Activated CD8-positive, alpha-beta T cell treated with anti-CD3 and anti-CD28 coated beads for 36 hours (primary cell): ENCODE data around the gene CEBPA. TPM values are rescaled to one million over a fixed set of nuclear protein-coding genes. Genes with fewer than 3 reads are reported as not detected.
"Not testable (repeated sequence)": the region's sequence is repeated elsewhere in the genome, so short reads cannot be mapped to it uniquely, and the experiment has no call there.

Source experiments
- ATAC-seq: fragments of 200-7000 bp; cut with Tn5 transposase; one replicate; pipeline ENCODE4 v1.10.0; 2021; ENCODE audit warnings: mild to moderate bottlenecking, moderate library complexity
- CTCF ChIA-PET: fragments of 350-600 bp; sonication (Branson Sonifier 250); formaldehyde crosslinking; loops from one replicate; lab custom pipeline; 2021; ENCODE audit warnings: antibody characterized with exemption; lab: Charles Lee
- POLR2A ChIA-PET: fragments of 350-600 bp; sonication (Branson Sonifier 250); formaldehyde crosslinking; loops from one replicate; lab custom pipeline; 2021; ENCODE audit warnings: antibody characterized with exemption; lab: Charles Lee
- DNase-seq: peaks from one replicate; pipeline ENCODE4 v3.0.0-alpha.2; 2020
- H3K27ac Mint-ChIP-seq: one replicate; pipeline ENCODE4 v1.8.0; 2021; ENCODE audit warnings: mild to moderate bottlenecking, mixed read lengths
- H3K27me3 Mint-ChIP-seq: one replicate; pipeline ENCODE4 v1.8.0; 2021; ENCODE audit warnings: mixed read lengths
- H3K36me3 Mint-ChIP-seq: one replicate; pipeline ENCODE4 v1.8.0; 2021; ENCODE audit warnings: low read depth, mixed read lengths
- H3K4me1 Mint-ChIP-seq: one replicate; pipeline ENCODE4 v1.8.0; 2021; ENCODE audit warnings: low read depth, mixed read lengths
- H3K4me3 Mint-ChIP-seq: one replicate; pipeline ENCODE4 v1.8.0; 2021; ENCODE audit warnings: mild to moderate bottlenecking, moderate library complexity, mixed read lengths
- H3K9me3 Mint-ChIP-seq: one replicate; pipeline ENCODE4 v1.8.0; 2021; ENCODE audit warnings: mixed read lengths
- CTCF ChIP-seq: fragments of 200-600 bp; IDR thresholded peaks from one replicate; pipeline ENCODE4 v1.8.0; 2022; ENCODE audit warnings: antibody characterized with exemption, mild to moderate bottlenecking
- intact Hi-C: fragments of 100-400 bp; cut with micrococcal nuclease; formaldehyde crosslinking; loops from one replicate; pipeline ENCODE4 v1.10.0; 2022
- total RNA-seq, 2 experiments: library from RNA; stranded (reverse); gene quantifications; one replicate each; pipeline ENCODE4 v1.2.3, GENCODE V29; 2021

Gene CEBPA
- total RNA-seq, 2 experiments from 2014 or later: 0.34 to 0.45 TPM

- H3K4me3 Mint-ChIP-seq: no peak overlapping the region
- no peaks in the 10 kb centered on the region for H3K36me3 Mint-ChIP-seq
- H3K9me3 Mint-ChIP-seq: peaks cover 4% of the 10 kb centered on the region
- CTCF ChIA-PET: no interaction called here
- TF ChIP-seq CTCF: no peak
- no peak overlapping the region for H3K27ac Mint-ChIP-seq
- intact Hi-C loops: no loop called here
- DNase-seq: no peak
- peaks cover 12% of the 10 kb centered on the region for H3K27me3 Mint-ChIP-seq
- H3K4me1 Mint-ChIP-seq: no peaks in the 10 kb centered on the region
- POLR2A ChIA-PET: no interaction called here
- ATAC-seq: no peak
Measured at GRCh38 chr19:33325920-33326319, 23.6 kb upstream of the CEBPA start.

- Mint-ChIP-seq H3K36me3 (no peaks in the 10 kb centered on the region), H3K4me3 (no peak overlapping the region), H3K4me1 (no peaks in the 10 kb centered on the region), H3K9me3 (peaks cover 10% of the 10 kb centered on the region), H3K27ac (no peak overlapping the region), H3K27me3 (peaks cover 13% of the 10 kb centered on the region)
- intact Hi-C loops: no loop called here
- ChIA-PET POLR2A (no interaction called here), CTCF (no interaction called here)
- DNase-seq (no peak), ATAC-seq (no peak)
- no peak for TF ChIP-seq CTCF
Measured at GRCh38 chr19:33324628-33325027, 22.3 kb upstream of the CEBPA start.

GRCh38 chr19:33323093-33323820, 20.9 kb upstream of the CEBPA start:
- ChIA-PET CTCF (interaction anchor here (1.0 kb wide), 1 partner anchor 87 kb away, joined by 4 read pairs; no protein-coding TSS in a partner anchor), POLR2A (no interaction called here)
- intact Hi-C loops: no loop called here
- Mint-ChIP-seq H3K27me3 (peaks cover 5% of the 10 kb centered on the region), H3K36me3 (no peaks in the 10 kb centered on the region), H3K4me3 (no peak overlapping the region), H3K27ac (no peak overlapping the region), H3K4me1 (no peaks in the 10 kb centered on the region), H3K9me3 (peaks cover 10% of the 10 kb centered on the region)
- ATAC-seq: no peak
- DNase-seq: no peak
- TF ChIP-seq CTCF: no peak

GRCh38 chr19:33320636-33321035, 18.3 kb upstream of the CEBPA start:
- Mint-ChIP-seq H3K27me3 (peaks cover 9% of the 10 kb centered on the region), H3K4me3 (no peak overlapping the region), H3K27ac (no peak overlapping the region), H3K36me3 (no peaks in the 10 kb centered on the region), H3K4me1 (no peaks in the 10 kb centered on the region), H3K9me3 (peaks cover 10% of the 10 kb centered on the region)
- ATAC-seq: no peak
- CTCF ChIA-PET: no interaction called here
- POLR2A ChIA-PET: no interaction called here
- no peak for DNase-seq
- TF ChIP-seq CTCF: no peak
- intact Hi-C loops: no loop called here

GRCh38 chr19:33317991-33318390, 15.7 kb upstream of the CEBPA start:
- ATAC-seq, H3K4me3 Mint-ChIP-seq, H3K27ac Mint-ChIP-seq, H3K4me1 Mint-ChIP-seq, H3K9me3 Mint-ChIP-seq, intact Hi-C loops, DNase-seq, POLR2A ChIA-PET, H3K36me3 Mint-ChIP-seq, H3K27me3 Mint-ChIP-seq, CTCF ChIA-PET: not testable (repeated sequence)
